ENCODE results near the gene SH2D7.

DNA sequence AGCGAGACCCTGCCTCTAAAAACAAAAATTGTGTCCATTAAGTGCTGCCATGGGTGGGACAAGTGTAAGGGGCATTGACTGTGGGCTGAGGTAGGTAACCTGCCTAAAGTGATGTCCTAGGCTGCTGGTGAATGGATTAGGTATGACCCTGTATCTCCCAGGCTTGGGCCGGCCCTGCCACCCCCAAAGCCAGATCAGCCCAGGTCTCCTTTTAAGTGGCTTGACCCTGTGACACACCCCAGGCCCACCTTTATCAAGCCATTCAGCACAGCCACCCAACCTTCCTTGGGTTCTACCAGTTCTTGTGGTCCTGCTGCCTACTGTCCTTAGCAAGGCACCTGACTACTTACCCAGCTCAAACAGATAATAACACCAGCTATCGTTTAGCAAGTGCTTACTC is 20.2 kb downstream of the SH2D7 start:
- TF ChIP-seq EZH2 (IDR thresholded peaks at IDR 0.05; ENCODE audit: insufficient read depth, poor library complexity, severe bottlenecking): no peak
- TF ChIP-seq EZH2phosphoT487 (IDR thresholded peaks at IDR 0.05; ENCODE audit: insufficient read depth, low read depth): no peak

Measured in GM23248 (cell line).